HG02763 (cell line): ENCODE results near the gene PRPF6.
A peak's percentile ranks its signal among the peaks of the same experiment; 100 is the strongest.

Experiments
- ATAC-seq: cut with Tn5 transposase; IDR thresholded peaks from one replicate; pipeline ENCODE4 v1.9.1; 2021; ENCODE audit warnings: mild to moderate bottlenecking, moderate library complexity; ENCODE audit not compliant: unreplicated experiment

PRPF6 gene

GRCh38 chr20:64075556-64075955, 94.6 kb downstream of the PRPF6 start:
- no peak for ATAC-seq

DNA sequence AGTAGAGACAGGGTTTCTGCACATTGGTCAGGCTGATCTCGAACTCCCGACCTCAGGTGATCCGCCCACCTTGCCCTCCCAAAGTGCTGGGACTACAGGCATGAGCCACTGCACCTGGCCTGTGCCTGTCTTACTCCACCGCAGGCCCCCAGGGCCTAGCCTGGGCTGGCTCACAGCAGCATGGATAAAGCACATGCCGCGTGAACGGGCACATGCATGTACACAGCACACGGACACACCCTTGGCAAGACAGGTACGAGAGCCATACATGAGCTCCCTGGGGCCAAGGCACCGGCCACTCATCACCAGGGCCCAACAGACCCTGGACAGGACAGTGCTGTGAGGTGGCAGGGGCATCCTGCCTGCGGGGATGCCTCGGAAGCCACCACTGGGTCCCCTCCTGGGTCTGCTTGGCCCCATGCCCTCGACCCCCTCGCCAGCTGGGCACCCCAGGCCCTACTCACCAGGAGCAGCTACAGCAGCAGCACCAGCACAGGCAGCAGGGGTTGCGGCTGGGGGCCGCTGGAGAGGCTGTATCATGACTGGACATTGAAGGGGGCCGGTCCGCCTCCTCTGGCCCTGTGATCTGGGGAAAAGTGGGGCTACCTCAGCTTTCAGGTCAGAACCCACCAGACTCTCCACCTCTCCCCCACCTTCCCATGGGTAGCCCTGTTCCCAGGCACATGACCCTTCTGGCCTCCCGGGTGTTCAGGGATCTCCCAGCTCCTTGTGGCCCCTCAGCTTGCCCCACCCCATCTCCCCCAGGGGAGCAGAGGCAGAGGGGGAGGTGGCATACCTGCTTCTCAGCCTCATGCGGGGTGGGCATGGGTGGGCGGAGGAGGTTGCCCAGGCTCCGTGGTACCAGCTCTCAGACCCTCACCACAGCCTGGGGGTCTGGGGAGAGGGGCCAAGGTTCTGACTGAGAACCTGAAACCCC, 95.4 kb downstream of the PRPF6 start:
- no peak for ATAC-seq

DNA sequence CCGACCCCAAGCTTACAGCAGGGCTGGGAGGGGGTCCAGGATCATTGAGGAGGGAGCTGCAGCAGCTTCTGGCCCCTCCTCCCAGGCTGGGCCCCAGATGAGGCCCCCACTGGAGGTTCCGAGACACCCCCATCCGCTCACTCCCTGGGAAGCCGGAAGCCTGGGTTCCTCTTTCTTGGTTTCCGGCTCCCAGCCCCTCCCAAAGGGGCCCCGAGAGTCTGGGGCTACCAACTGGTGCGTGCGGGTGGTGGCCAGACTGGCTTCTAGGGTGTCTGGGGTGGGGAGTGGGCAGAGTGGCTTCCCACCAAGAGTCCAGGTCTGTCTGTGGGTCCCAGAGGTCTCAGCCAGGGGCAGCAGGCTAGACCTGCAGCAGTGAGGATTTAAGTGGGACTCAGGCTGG, 96.2 kb downstream of the PRPF6 start:
- no peak for ATAC-seq

- ATAC-seq, result no peak
Measured at GRCh38 chr20:64077541-64077875, 96.6 kb downstream of the PRPF6 start.

GRCh38 chr20:64077876-64078551, 97.1 kb downstream of the PRPF6 start:
- ATAC-seq, result no peak

- ATAC-seq, result no peak
Measured at GRCh38 chr20:64078934-64079272, 98.0 kb downstream of the PRPF6 start.

GRCh38 chr20:64079273-64080012, 98.5 kb downstream of the PRPF6 start, which contains the start of gene RGS19:
RGS19 (minus strand) TSS chr20:64079518; CDS start chr20:64076886, 2,632 bp downstream.
- ATAC-seq, result peak; percentile 51

- no peak for ATAC-seq
Measured at GRCh38 chr20:64080013-64080812, 99.3 kb downstream of the PRPF6 start, which contains the start of gene OPRL1. OPRL1 (plus strand) TSS chr20:64080082; CDS start chr20:64092721, 12,639 bp downstream.

GRCh38 chr20:64080813-64081623, 100.1 kb downstream of the PRPF6 start:
- ATAC-seq, result no peak

GRCh38 chr20:64081624-64081964, 100.7 kb downstream of the PRPF6 start:
- ATAC-seq, result no peak

GRCh38 chr20:64082126-64082731, 101.3 kb downstream of the PRPF6 start:
- ATAC-seq, result no peak
